ENCODE data around the gene JARID2.

GRCh38 chr6:15406452-15406851 is 160.6 kb downstream of the JARID2 start:
- TF ChIP-seq E2F4 (IDR thresholded peaks at IDR 0.05; ENCODE audit: low read depth, low read length) (no peak), EP300 (IDR thresholded peaks at IDR 0.05; ENCODE audit: borderline replicate concordance in 1 of 2, control insufficient read depth in 1 of 2, low read depth in 2 of 2, low read length in 2 of 2) (no peak), HCFC1 (IDR thresholded peaks at IDR 0.05; ENCODE audit: low read length) (no peak), BHLHE40 (IDR thresholded peaks at IDR 0.05; ENCODE audit: borderline replicate concordance in 1 of 2, low read depth in 2 of 2, low read length in 1 of 2) (no peak), RAD21 (IDR thresholded peaks at IDR 0.05; ENCODE audit: insufficient read depth, low read depth, low read length) (no peak), HSF1 (IDR thresholded peaks at IDR 0.05; ENCODE audit: low read depth, low read length) (no peak), TAF1 (IDR thresholded peaks at IDR 0.05; ENCODE audit: borderline replicate concordance, low read depth, low read length) (no peak), POLR2A (IDR thresholded peaks at IDR 0.05; ENCODE audit: low read depth, low read length) (no peak), EZH2 (IDR thresholded peaks at IDR 0.05; ENCODE audit: borderline replicate concordance, control insufficient read depth, low read depth, low read length) (no peak), TCF7 (IDR thresholded peaks at IDR 0.05; ENCODE audit: borderline replicate concordance) (no peak), NBN (IDR thresholded peaks at IDR 0.05) (no peak), NR2C2 (IDR thresholded peaks at IDR 0.05; ENCODE audit: borderline replicate concordance, control insufficient read depth, insufficient read length, low read depth) (no peak)
- TF ChIP-seq, protein P1, sequence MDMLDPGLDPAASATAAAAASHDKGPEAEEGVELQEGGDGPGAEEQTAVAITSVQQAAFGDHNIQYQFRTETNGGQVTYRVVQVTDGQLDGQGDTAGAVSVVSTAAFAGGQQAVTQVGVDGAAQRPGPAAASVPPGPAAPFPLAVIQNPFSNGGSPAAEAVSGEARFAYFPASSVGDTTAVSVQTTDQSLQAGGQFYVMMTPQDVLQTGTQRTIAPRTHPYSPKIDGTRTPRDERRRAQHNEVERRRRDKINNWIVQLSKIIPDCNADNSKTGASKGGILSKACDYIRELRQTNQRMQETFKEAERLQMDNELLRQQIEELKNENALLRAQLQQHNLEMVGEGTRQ (IDR thresholded peaks at IDR 0.05; ENCODE audit: borderline replicate concordance, low read depth, low read length): no peak
- TF ChIP-seq, protein P2, sequence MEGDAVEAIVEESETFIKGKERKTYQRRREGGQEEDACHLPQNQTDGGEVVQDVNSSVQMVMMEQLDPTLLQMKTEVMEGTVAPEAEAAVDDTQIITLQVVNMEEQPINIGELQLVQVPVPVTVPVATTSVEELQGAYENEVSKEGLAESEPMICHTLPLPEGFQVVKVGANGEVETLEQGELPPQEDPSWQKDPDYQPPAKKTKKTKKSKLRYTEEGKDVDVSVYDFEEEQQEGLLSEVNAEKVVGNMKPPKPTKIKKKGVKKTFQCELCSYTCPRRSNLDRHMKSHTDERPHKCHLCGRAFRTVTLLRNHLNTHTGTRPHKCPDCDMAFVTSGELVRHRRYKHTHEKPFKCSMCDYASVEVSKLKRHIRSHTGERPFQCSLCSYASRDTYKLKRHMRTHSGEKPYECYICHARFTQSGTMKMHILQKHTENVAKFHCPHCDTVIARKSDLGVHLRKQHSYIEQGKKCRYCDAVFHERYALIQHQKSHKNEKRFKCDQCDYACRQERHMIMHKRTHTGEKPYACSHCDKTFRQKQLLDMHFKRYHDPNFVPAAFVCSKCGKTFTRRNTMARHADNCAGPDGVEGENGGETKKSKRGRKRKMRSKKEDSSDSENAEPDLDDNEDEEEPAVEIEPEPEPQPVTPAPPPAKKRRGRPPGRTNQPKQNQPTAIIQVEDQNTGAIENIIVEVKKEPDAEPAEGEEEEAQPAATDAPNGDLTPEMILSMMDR (IDR thresholded peaks at IDR 0.05 in 2 of 3, conservative IDR thresholded peaks at IDR 0.05 in 1 of 3; ENCODE audit: control insufficient read depth in 2 of 3, extremely low read depth in 1 of 3, insufficient read depth in 1 of 3, low read depth in 3 of 3, low read length in 3 of 3): no peak
